ENCODE results near the gene TMEM178B.

DNA sequence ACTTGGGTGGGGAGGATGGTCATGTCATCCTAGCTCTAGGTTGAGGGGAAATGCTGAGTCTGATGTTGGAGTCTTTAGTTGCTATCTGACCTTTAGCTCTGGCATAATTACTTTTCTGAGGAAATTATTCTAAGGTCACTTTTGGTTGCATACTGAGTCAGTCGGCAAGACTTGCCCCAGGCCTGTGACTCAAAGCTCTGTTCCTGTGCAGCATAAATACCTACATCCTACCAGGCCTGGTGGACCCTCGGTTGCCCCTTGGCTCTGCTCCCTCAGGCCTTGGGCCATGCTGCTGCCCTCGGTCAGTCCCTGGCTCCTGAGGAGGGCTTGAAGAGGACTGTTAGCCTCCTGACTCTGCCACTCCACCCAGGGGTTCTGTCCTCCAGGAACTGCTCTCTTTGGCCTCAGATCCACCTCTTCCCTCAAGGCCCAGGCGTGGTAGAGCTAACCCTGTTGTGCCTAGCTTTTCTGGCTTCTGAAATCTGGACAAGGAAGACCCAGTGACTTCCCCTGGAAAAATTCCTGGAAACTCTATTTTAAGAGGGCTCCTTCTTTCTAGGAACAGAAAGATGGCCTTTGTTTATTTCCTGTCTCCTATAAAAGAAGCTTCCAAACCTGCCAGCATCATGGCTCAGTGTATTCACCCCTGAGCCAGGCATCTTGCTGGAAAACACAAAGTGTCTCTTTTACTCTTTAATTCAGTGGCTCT, 71.2 kb downstream of the TMEM178B start:
- TF ChIP-seq, protein P1, sequence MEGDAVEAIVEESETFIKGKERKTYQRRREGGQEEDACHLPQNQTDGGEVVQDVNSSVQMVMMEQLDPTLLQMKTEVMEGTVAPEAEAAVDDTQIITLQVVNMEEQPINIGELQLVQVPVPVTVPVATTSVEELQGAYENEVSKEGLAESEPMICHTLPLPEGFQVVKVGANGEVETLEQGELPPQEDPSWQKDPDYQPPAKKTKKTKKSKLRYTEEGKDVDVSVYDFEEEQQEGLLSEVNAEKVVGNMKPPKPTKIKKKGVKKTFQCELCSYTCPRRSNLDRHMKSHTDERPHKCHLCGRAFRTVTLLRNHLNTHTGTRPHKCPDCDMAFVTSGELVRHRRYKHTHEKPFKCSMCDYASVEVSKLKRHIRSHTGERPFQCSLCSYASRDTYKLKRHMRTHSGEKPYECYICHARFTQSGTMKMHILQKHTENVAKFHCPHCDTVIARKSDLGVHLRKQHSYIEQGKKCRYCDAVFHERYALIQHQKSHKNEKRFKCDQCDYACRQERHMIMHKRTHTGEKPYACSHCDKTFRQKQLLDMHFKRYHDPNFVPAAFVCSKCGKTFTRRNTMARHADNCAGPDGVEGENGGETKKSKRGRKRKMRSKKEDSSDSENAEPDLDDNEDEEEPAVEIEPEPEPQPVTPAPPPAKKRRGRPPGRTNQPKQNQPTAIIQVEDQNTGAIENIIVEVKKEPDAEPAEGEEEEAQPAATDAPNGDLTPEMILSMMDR (tag by site-specific recombination; IDR thresholded peaks at IDR 0.05): no peak
- TF ChIP-seq ZNF274 (IDR thresholded peaks at IDR 0.05; ENCODE audit: low read length) (no peak), ZNF274 (tag by site-specific recombination; IDR thresholded peaks at IDR 0.05; ENCODE audit: borderline replicate concordance) (no peak), ZBTB1 (tag by site-specific recombination; IDR thresholded peaks at IDR 0.05) (no peak), GLI4 (tag by site-specific recombination; IDR thresholded peaks at IDR 0.05) (no peak), ZNF585B (tag by site-specific recombination; IDR thresholded peaks at IDR 0.05) (no peak), ZNF560 (tag by site-specific recombination; IDR thresholded peaks at IDR 0.05; ENCODE audit: borderline replicate concordance) (no peak), ZNF677 (tag by site-specific recombination; IDR thresholded peaks at IDR 0.05) (no peak), REPIN1 (tag by site-specific recombination; IDR thresholded peaks at IDR 0.05; ENCODE audit: low read depth) (no peak), ZNF239 (tag by site-specific recombination; IDR thresholded peaks at IDR 0.05) (no peak)
- TF ChIP-seq, protein P2, sequence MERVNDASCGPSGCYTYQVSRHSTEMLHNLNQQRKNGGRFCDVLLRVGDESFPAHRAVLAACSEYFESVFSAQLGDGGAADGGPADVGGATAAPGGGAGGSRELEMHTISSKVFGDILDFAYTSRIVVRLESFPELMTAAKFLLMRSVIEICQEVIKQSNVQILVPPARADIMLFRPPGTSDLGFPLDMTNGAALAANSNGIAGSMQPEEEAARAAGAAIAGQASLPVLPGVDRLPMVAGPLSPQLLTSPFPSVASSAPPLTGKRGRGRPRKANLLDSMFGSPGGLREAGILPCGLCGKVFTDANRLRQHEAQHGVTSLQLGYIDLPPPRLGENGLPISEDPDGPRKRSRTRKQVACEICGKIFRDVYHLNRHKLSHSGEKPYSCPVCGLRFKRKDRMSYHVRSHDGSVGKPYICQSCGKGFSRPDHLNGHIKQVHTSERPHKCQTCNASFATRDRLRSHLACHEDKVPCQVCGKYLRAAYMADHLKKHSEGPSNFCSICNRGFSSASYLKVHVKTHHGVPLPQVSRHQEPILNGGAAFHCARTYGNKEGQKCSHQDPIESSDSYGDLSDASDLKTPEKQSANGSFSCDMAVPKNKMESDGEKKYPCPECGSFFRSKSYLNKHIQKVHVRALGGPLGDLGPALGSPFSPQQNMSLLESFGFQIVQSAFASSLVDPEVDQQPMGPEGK (tag by site-specific recombination; IDR thresholded peaks at IDR 0.05): no peak
- TF ChIP-seq, protein P3, sequence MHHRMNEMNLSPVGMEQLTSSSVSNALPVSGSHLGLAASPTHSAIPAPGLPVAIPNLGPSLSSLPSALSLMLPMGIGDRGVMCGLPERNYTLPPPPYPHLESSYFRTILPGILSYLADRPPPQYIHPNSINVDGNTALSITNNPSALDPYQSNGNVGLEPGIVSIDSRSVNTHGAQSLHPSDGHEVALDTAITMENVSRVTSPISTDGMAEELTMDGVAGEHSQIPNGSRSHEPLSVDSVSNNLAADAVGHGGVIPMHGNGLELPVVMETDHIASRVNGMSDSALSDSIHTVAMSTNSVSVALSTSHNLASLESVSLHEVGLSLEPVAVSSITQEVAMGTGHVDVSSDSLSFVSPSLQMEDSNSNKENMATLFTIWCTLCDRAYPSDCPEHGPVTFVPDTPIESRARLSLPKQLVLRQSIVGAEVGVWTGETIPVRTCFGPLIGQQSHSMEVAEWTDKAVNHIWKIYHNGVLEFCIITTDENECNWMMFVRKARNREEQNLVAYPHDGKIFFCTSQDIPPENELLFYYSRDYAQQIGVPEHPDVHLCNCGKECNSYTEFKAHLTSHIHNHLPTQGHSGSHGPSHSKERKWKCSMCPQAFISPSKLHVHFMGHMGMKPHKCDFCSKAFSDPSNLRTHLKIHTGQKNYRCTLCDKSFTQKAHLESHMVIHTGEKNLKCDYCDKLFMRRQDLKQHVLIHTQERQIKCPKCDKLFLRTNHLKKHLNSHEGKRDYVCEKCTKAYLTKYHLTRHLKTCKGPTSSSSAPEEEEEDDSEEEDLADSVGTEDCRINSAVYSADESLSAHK (tag by site-specific recombination; IDR thresholded peaks at IDR 0.05): no peak
- TF ChIP-seq, protein P4, sequence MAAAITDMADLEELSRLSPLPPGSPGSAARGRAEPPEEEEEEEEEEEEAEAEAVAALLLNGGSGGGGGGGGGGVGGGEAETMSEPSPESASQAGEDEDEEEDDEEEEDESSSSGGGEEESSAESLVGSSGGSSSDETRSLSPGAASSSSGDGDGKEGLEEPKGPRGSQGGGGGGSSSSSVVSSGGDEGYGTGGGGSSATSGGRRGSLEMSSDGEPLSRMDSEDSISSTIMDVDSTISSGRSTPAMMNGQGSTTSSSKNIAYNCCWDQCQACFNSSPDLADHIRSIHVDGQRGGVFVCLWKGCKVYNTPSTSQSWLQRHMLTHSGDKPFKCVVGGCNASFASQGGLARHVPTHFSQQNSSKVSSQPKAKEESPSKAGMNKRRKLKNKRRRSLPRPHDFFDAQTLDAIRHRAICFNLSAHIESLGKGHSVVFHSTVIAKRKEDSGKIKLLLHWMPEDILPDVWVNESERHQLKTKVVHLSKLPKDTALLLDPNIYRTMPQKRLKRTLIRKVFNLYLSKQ (tag by site-specific recombination; IDR thresholded peaks at IDR 0.05; ENCODE audit: borderline replicate concordance): no peak
- TF ChIP-seq, protein P5, sequence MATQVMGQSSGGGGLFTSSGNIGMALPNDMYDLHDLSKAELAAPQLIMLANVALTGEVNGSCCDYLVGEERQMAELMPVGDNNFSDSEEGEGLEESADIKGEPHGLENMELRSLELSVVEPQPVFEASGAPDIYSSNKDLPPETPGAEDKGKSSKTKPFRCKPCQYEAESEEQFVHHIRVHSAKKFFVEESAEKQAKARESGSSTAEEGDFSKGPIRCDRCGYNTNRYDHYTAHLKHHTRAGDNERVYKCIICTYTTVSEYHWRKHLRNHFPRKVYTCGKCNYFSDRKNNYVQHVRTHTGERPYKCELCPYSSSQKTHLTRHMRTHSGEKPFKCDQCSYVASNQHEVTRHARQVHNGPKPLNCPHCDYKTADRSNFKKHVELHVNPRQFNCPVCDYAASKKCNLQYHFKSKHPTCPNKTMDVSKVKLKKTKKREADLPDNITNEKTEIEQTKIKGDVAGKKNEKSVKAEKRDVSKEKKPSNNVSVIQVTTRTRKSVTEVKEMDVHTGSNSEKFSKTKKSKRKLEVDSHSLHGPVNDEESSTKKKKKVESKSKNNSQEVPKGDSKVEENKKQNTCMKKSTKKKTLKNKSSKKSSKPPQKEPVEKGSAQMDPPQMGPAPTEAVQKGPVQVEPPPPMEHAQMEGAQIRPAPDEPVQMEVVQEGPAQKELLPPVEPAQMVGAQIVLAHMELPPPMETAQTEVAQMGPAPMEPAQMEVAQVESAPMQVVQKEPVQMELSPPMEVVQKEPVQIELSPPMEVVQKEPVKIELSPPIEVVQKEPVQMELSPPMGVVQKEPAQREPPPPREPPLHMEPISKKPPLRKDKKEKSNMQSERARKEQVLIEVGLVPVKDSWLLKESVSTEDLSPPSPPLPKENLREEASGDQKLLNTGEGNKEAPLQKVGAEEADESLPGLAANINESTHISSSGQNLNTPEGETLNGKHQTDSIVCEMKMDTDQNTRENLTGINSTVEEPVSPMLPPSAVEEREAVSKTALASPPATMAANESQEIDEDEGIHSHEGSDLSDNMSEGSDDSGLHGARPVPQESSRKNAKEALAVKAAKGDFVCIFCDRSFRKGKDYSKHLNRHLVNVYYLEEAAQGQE (tag by site-specific recombination; IDR thresholded peaks at IDR 0.05): no peak
